GM19468 (cell line): ENCODE measurements around the gene DBNDD2.

Experiments
- ATAC-seq: cut with Tn5 transposase; IDR thresholded peaks from one replicate; pipeline ENCODE4 v1.9.1; 2021; ENCODE audit warnings: mild to moderate bottlenecking, moderate library complexity, moderate number of reproducible peaks; ENCODE audit not compliant: unreplicated experiment; ENCODE audit errors: extremely low read depth

The DBNDD2 gene

GRCh38 chr20:45445805-45446562 lies 37.9 kb downstream of the DBNDD2 start:
- ATAC-seq, result no peak

DNA sequence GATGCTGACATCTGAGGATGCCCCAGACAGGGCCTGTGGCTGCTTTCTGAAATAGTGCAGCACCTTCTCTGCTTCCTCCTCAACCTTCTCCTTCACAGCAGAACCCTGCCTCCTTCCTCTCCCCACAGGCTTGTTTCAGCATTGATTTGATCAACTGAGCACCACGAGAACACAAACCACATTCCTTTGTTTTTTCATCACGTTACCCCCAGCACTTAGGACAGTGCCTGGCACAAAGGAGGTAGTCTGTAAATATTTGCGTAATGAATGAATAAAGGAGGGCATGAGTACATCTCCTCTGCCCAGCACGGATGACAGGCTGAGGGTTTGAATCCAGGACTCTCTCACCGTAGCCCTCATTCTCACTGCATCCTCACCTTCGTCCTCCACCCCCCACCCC lies 40.2 kb downstream of the DBNDD2 start:
- ATAC-seq, result no peak

- ATAC-seq, result no peak
Measured at GRCh38 chr20:45449528-45449927, 41.4 kb downstream of the DBNDD2 start.

GRCh38 chr20:45450097-45450818 lies 42.2 kb downstream of the DBNDD2 start:
- no peak for ATAC-seq

GRCh38 chr20:45452238-45452637 lies 44.1 kb downstream of the DBNDD2 start:
- no peak for ATAC-seq

- ATAC-seq, result no peak
Measured at GRCh38 chr20:45452772-45453691, 44.9 kb downstream of the DBNDD2 start.

DNA sequence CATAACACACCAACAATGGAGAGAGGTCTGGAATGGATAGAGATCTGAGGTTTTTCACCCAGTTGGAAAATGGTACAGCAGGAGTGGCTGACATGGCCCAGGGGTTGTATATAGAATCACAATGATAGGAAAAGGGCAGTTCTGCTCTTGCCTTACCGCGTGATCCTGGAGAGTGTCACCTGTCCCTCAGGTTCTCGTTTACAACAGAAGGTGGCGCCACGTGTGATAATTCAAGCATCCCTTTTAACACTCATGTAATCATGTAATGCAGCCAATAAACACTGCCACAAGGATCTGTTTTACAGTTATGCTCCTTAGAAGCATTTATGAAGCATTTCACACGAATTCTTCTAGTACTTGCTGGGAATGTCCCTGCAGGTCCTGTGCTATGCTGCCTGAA lies 48.5 kb downstream of the DBNDD2 start:
- no peak for ATAC-seq

DNA sequence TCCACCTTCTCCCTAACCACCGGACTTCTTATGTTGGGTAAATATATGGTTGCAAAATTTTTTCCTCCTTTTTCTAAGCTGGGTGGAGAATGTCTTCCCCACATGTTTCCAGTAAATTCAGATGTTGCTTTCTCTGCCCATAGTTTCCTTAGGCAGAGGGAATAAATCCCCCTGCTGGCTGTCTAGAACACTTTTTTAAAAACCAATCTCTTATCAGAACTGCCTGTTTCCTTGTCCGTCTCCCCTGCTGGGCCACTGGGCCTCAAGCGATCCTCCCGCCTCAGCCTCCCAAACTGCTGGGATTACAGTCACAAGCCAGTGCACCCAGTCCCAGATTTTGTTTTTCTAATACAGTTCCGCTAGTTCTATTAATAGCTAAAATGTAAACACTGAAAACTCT lies 51.5 kb downstream of the DBNDD2 start:
- ATAC-seq, result no peak
